Fibroblast of the aortic adventitia (primary cell): ENCODE data around the gene DDX17. TPM values are rescaled to one million over a fixed set of nuclear protein-coding genes. Genes with fewer than 3 reads are reported as not detected.

Source experiments
- DNase-seq: peaks from one replicate; pipeline ENCODE4 v3.0.0-alpha.2; 2010; ENCODE audit warnings: low read depth
- H3K4me3 ChIP-seq: 2 replicates; pipeline ENCODE4 v1.5.1; 2011; ENCODE audit warnings: low read depth, mild to moderate bottlenecking, control low read depth, low read length, moderate library complexity
- CTCF ChIP-seq: IDR thresholded peaks from 2 replicates; pipeline ENCODE4 v1.5.1; 2011; ENCODE audit warnings: mild to moderate bottlenecking, low read length, control low read depth, inconsistent platforms; ENCODE audit not compliant: insufficient read depth
- total RNA-seq: library from RNA; depleted of rRNA; stranded (reverse); fragments of >200 nt; gene quantifications from 2 replicates; pipeline ENCODE4 v1.2.3, GENCODE V29; 2012; ENCODE audit warnings: low replicate concordance

Gene DDX17
- total RNA-seq, 1 donor: 322 TPM

- TF ChIP-seq CTCF: no peak
- no peak for DNase-seq
These were observed 38.6 kb downstream of the DDX17 start for GRCh38 chr22:38467438-38467903.

GRCh38 chr22:38465673-38466490 is 40.2 kb downstream of the DDX17 start:
- no peak overlapping the region for H3K4me3 ChIP-seq
- no peak for DNase-seq
- TF ChIP-seq CTCF: no peak

More at GRCh38 chr22:38467438-38467903, 38.6 kb downstream of the DDX17 start:
- peak overlapping the region; percentile 99 for H3K4me3 ChIP-seq

GRCh38 chr22:38464992-38465672 is 41.0 kb downstream of the DDX17 start:
- no peak for DNase-seq
- H3K4me3 ChIP-seq: no peak overlapping the region
- TF ChIP-seq CTCF: no peak

- no peak overlapping the region for H3K4me3 ChIP-seq
- no peak for DNase-seq
- no peak for TF ChIP-seq CTCF
These were observed 42.9 kb downstream of the DDX17 start for GRCh38 chr22:38462960-38463784.

- peak overlapping the region; percentile 13 for H3K4me3 ChIP-seq
- TF ChIP-seq CTCF: no peak
- peak; percentile 79 for DNase-seq
These were observed 44.6 kb downstream of the DDX17 start for GRCh38 chr22:38461414-38462081.

- DNase-seq: no peak
- no peak for TF ChIP-seq CTCF
- H3K4me3 ChIP-seq: no peak overlapping the region
These were observed 45.1 kb downstream of the DDX17 start for GRCh38 chr22:38461057-38461413.
